Lower leg skin (tissue), 4 donors: ENCODE measurements around the gene CLDN7. TPM values are rescaled to one million over a fixed set of nuclear protein-coding genes. Genes with fewer than 3 reads are reported as not detected.

ENCODE experiments used
- DNase-seq, 2 donors: peaks; one replicate each; pipeline ENCODE4 v3.0.0-alpha.2; 2019; ENCODE audit warnings: low spot score in 2 of 2
- H3K4me3 ChIP-seq: fragments of 200-600 bp; sonication (generic); 2 replicates; pipeline ENCODE4 v1.5.1; 2017; ENCODE audit warnings: mild to moderate bottlenecking, low read depth; ENCODE audit not compliant: poor library complexity, severe bottlenecking
- CTCF ChIP-seq, 3 donors: fragments of 450-650 bp; IDR thresholded peaks; one replicate each; pipeline ENCODE4 v1.5.1; 2016; ENCODE audit warnings: antibody characterized with exemption in 3 of 3, mild to moderate bottlenecking in 3 of 3, moderate library complexity in 2 of 3
- POLR2A ChIP-seq, 2 donors: fragments of 450-650 bp; IDR thresholded peaks; one replicate each; pipeline ENCODE4 v1.6.1; 2016 to 2017; ENCODE audit warnings: antibody characterized with exemption in 2 of 2, mild to moderate bottlenecking in 1 of 2, moderate library complexity in 1 of 2
- WGBS, 2 donors: methylation state at CpG; one replicate each; pipeline ENCODE4 v1.1.5; 2018; 5-methylcytosine and 5-hydroxymethylcytosine counted together
- intact Hi-C: fragments of 100-400 bp; cut with DNase I; formaldehyde crosslinking; loops from one replicate; pipeline ENCODE4 v1.15.0; 2023; ENCODE audit warnings: low total_unique reads
- total RNA-seq, 4 donors: library from RNA; depleted of rRNA; stranded (reverse); fragments of >200 nt; gene quantifications; one replicate each; pipeline ENCODE4 v1.1.0, GENCODE V29; 2016

The CLDN7 gene
- total RNA-seq, 4 donors from 2014 or later, result 6.7 to 25.6 (median 14.4) TPM

- WGBS, 2 donors, result 20 to 28% methylated on average over 6 of the region's 6 CpGs
- DNase-seq, result no peak
- intact Hi-C loops, result no loop called here
- H3K4me3 ChIP-seq, result no peak overlapping the region
- TF ChIP-seq CTCF (IDR thresholded peaks at IDR 0.05), result no peak
- TF ChIP-seq POLR2A (IDR thresholded peaks at IDR 0.05), result no peak
Observed at GRCh38 chr17:7237266-7237760, 25.0 kb downstream of the CLDN7 start.

- no peak for DNase-seq
- no peak for TF ChIP-seq CTCF (IDR thresholded peaks at IDR 0.05)
- TF ChIP-seq POLR2A (IDR thresholded peaks at IDR 0.05), result no peak
- intact Hi-C loops, result no loop called here
- 84 to 86% methylated on average over 6 of the region's 6 CpGs for WGBS, 2 donors
- H3K4me3 ChIP-seq, result no peak overlapping the region
Observed at GRCh38 chr17:7236808-7237207, 25.5 kb downstream of the CLDN7 start.

- intact Hi-C loops, result no loop called here
- no peak for DNase-seq
- no peak overlapping the region for H3K4me3 ChIP-seq
- TF ChIP-seq POLR2A (IDR thresholded peaks at IDR 0.05), result no peak
- no peak for TF ChIP-seq CTCF (IDR thresholded peaks at IDR 0.05)
- WGBS, 2 donors, result 73 to 75% methylated on average over 22 of the region's 22 CpGs
Observed at GRCh38 chr17:7235693-7236665, 26.3 kb downstream of the CLDN7 start.

- TF ChIP-seq POLR2A (IDR thresholded peaks at IDR 0.05) (no peak), CTCF (IDR thresholded peaks at IDR 0.05) (peak in 1 of 3 donors; percentile 67)
- 0% methylated on average over 43 to 71 of the region's 72 CpGs for WGBS, 2 donors
- peak within 1 kb of the TSS; percentile 67 for H3K4me3 ChIP-seq
- intact Hi-C loops, result no loop called here
- DNase-seq, result peak; percentile 97 to 100
Observed at GRCh38 chr17:7234083-7234951, 28.0 kb downstream of the CLDN7 start, which contains the start of gene DVL2. Gene DVL2, minus strand, starts transcription at chr17:7234517. Its CDS starts 255 bp downstream, at chr17:7234262.

GRCh38 chr17:7233701-7234082 lies 28.6 kb downstream of the CLDN7 start:
- peak overlapping the region; percentile 67 for H3K4me3 ChIP-seq
- 2 to 3% methylated on average over 9 of the region's 9 CpGs for WGBS, 2 donors
- TF ChIP-seq POLR2A (IDR thresholded peaks at IDR 0.05) (no peak), CTCF (IDR thresholded peaks at IDR 0.05) (no peak)
- intact Hi-C loops, result no loop called here
- DNase-seq, result no peak
